ENCODE results near the gene SLC37A1.

Gene SLC37A1

GRCh38 chr21:42564561-42564971, 50.9 kb downstream of the SLC37A1 start:
- no peak overlapping the region for H3K4me3 ChIP-seq (ENCODE audit: low read depth, low read length)
- TF ChIP-seq CTCF (IDR thresholded peaks at IDR 0.05; ENCODE audit: borderline replicate concordance, insufficient read depth, low read depth, low read length): no peak

- TF ChIP-seq CTCF (IDR thresholded peaks at IDR 0.05; ENCODE audit: borderline replicate concordance, insufficient read depth, low read depth, low read length): no peak
- H3K4me3 ChIP-seq (ENCODE audit: low read depth, low read length): no peak overlapping the region
Observed at GRCh38 chr21:42565206-42565810, 51.7 kb downstream of the SLC37A1 start.

GRCh38 chr21:42565886-42566523, 52.4 kb downstream of the SLC37A1 start:
- no peak overlapping the region for H3K4me3 ChIP-seq (ENCODE audit: low read depth, low read length)
- TF ChIP-seq CTCF (IDR thresholded peaks at IDR 0.05; ENCODE audit: borderline replicate concordance, insufficient read depth, low read depth, low read length): no peak

- TF ChIP-seq CTCF (IDR thresholded peaks at IDR 0.05; ENCODE audit: borderline replicate concordance, insufficient read depth, low read depth, low read length): no peak
- no peak overlapping the region for H3K4me3 ChIP-seq (ENCODE audit: low read depth, low read length)
Observed at GRCh38 chr21:42566524-42567213, 53.0 kb downstream of the SLC37A1 start.

GRCh38 chr21:42567214-42567555, 53.5 kb downstream of the SLC37A1 start:
- H3K4me3 ChIP-seq (ENCODE audit: low read depth, low read length): no peak overlapping the region
- no peak for TF ChIP-seq CTCF (IDR thresholded peaks at IDR 0.05; ENCODE audit: borderline replicate concordance, insufficient read depth, low read depth, low read length)

- H3K4me3 ChIP-seq (ENCODE audit: low read depth, low read length): no peak overlapping the region
- no peak for TF ChIP-seq CTCF (IDR thresholded peaks at IDR 0.05; ENCODE audit: borderline replicate concordance, insufficient read depth, low read depth, low read length)
Observed at GRCh38 chr21:42567861-42568260, 54.2 kb downstream of the SLC37A1 start.

GRCh38 chr21:42568376-42568775, 54.7 kb downstream of the SLC37A1 start:
- H3K4me3 ChIP-seq (ENCODE audit: low read depth, low read length): no peak overlapping the region
- no peak for TF ChIP-seq CTCF (IDR thresholded peaks at IDR 0.05; ENCODE audit: borderline replicate concordance, insufficient read depth, low read depth, low read length)

Data from GM12875 (cell line).